Cardiac fibroblast (primary cell): Measurements from ENCODE around the gene RAB11FIP4.

Experiments used
- DNase-seq, 2 donors: peaks; one replicate each; pipeline versions ENCODE4 v3.0.0 to v3.0.0-alpha.2; 2010; ENCODE audit warnings: low read depth in 2 of 2
- H3K4me3 ChIP-seq, 2 donors: replicated peaks in 1 of 2; 1 replicate in 1 of 2; 2 replicates in 1 of 2; pipeline ENCODE4 v1.5.1; 2011; ENCODE audit warnings: low read depth in 2 of 2, low read length in 2 of 2, mild to moderate bottlenecking in 2 of 2, moderate library complexity in 1 of 2
- TF ChIP-seq, protein P1 (sequence below): IDR thresholded peaks from one replicate; pipeline ENCODE4 v1.5.1; 2011; ENCODE audit warnings: low read depth, mild to moderate bottlenecking, low read length, inconsistent platforms

The RAB11FIP4 gene

DNA sequence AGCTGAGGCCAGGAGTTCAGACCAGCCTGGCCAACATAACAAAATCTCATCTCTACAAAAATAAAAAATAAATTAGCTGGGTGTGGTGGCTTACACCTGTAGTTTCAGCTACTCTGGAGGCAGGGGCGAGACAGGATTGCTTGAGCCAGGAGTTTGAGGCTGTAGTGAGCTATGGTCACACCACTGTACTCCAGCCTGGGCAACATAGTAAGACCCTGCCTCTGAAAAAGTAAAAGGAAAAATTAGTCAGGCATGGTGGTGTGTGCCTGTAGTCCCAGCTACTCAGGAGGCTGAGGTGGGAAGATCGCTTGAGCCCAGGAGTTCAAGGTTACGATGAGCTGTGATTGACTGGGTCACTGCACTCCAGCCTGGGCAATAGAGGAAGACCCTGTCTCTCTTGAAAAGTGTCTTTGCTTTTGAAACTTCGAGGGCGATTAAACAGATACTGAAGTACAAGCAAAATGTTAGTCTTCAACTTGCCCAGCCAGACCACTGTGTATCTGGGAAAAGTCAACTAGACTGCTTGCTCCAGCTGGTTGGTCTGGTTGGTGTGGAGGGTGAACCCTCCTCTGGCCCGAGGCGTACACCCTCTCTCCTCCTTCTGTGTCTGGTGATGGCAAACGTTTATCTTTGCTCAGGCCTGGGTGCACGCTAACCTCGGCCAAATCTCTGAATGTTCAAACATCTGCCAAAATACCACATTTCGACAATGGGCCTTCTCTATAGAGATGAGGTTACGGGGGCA, 174.9 kb downstream of the RAB11FIP4 start:
- TF ChIP-seq, protein P1, sequence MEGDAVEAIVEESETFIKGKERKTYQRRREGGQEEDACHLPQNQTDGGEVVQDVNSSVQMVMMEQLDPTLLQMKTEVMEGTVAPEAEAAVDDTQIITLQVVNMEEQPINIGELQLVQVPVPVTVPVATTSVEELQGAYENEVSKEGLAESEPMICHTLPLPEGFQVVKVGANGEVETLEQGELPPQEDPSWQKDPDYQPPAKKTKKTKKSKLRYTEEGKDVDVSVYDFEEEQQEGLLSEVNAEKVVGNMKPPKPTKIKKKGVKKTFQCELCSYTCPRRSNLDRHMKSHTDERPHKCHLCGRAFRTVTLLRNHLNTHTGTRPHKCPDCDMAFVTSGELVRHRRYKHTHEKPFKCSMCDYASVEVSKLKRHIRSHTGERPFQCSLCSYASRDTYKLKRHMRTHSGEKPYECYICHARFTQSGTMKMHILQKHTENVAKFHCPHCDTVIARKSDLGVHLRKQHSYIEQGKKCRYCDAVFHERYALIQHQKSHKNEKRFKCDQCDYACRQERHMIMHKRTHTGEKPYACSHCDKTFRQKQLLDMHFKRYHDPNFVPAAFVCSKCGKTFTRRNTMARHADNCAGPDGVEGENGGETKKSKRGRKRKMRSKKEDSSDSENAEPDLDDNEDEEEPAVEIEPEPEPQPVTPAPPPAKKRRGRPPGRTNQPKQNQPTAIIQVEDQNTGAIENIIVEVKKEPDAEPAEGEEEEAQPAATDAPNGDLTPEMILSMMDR, result no peak
- no peak overlapping the region for H3K4me3 ChIP-seq
- DNase-seq, result no peak

DNA sequence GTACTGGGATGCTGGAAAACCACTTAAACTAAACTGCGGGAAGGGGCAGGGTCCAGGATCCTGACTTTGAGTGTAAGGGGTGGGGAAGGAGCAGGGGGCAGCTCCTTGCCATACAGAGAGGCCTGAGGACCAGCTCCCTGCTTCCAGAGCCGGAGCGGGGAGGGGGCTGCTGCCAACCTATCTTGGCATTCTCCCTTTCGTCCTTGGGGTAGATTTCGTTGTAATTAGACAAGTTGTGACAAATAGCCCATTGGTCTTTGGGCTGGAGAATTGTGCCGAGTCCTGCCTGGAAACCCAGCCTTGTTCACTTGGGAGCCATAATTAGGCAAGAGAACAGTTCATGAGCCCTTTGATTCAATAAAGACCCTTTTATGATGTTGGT, 175.5 kb downstream of the RAB11FIP4 start:
- DNase-seq, result no peak
- TF ChIP-seq, protein P1, result no peak
- no peak overlapping the region for H3K4me3 ChIP-seq

DNA sequence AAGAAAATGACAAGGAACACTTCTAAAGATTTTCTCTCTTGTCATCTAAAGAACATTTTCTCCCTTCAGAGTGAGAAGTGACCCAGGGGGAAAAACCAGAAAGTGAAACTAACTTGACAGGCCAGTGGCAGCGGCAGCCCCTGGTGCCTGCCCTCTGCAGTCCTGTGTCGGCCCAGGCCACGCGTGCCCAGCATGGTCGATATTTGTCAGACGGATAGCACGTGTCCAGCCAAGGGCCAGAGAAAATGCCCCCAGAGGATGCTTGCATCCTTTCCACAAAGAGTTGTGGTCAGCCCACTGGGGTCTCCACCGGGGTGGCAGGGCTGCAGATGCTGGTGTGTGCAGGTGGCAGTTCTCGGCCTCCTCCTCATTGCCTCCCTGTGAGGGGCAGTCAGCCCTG, 176.6 kb downstream of the RAB11FIP4 start:
- H3K4me3 ChIP-seq, result no peak overlapping the region
- DNase-seq, result no peak
- TF ChIP-seq, protein P1, result no peak

DNA sequence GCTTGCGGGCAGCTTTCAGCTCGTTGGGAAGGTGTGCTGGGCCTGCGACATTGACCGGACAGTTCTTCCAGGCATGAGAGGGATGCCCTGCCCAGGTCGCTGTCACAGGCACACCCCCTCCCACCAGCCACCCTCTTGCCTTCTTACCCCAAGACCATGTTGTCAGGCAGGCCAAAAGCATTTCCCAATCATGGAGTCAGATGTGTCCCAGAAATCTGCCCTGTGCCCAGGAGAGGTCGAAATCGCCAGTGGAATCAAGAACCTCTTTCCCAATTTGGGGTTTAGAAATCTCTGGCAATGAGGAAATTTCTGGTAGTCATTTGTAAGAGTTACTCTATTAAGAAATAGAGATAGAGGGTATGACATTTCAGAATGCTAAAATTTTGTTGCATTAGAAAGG, 177.1 kb downstream of the RAB11FIP4 start:
- TF ChIP-seq, protein P1, result no peak
- no peak overlapping the region for H3K4me3 ChIP-seq
- peak; percentile 35 to 55 for DNase-seq

DNA sequence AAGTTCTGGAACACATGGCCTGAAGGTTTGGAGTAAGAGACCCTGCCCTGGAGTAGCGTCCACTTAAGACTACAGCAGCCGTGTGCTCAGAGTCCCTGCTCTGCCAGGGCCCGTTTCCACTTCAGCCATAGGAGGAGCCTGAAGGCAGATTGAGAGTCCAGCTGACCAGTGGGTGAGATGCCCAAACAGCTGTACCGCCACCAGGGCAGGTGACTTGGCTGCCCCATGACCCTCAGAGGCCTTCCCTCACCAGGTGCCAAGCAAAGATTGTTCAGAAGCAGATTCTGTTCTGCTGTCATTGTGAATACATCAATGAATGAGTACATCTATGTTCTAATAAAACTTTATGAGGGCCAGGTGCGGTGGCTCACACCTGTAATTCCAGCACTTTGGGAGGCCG, 178.8 kb downstream of the RAB11FIP4 start:
- TF ChIP-seq, protein P1, result no peak
- H3K4me3 ChIP-seq, result no peak overlapping the region
- DNase-seq, result no peak

- peak; percentile 96 to 98 for DNase-seq
- H3K4me3 ChIP-seq, result no peak overlapping the region
- TF ChIP-seq, protein P1, result no peak
These were observed 179.7 kb downstream of the RAB11FIP4 start for GRCh38 chr17:31570951-31571892.
